Measurements from ENCODE around the gene NCKIPSD.

NCKIPSD gene

GRCh38 chr3:48696156-48696555 lies 10.4 kb upstream of the NCKIPSD start:
- DNase-seq, result no peak

- no peak for DNase-seq
Measured at GRCh38 chr3:48695393-48695753, 9.7 kb upstream of the NCKIPSD start.

- no peak for DNase-seq
Measured at GRCh38 chr3:48694610-48695392, 9.1 kb upstream of the NCKIPSD start.

- DNase-seq, result no peak
Measured at GRCh38 chr3:48693826-48694225, 8.1 kb upstream of the NCKIPSD start.

- DNase-seq, result no peak
Measured at GRCh38 chr3:48692551-48692950, 6.8 kb upstream of the NCKIPSD start.

GRCh38 chr3:48690846-48691458 lies 5.2 kb upstream of the NCKIPSD start:
- DNase-seq, result no peak

- DNase-seq, result no peak
Measured at GRCh38 chr3:48689384-48689783, 3.7 kb upstream of the NCKIPSD start.

- DNase-seq, result no peak
Measured at GRCh38 chr3:48688737-48689075, 3.0 kb upstream of the NCKIPSD start.

- no peak for DNase-seq
Measured at GRCh38 chr3:48688032-48688736, 2.5 kb upstream of the NCKIPSD start.

- DNase-seq, result no peak
Measured at GRCh38 chr3:48687220-48687678, 1.5 kb upstream of the NCKIPSD start.

GRCh38 chr3:48686538-48687219 lies 964 bp upstream of the NCKIPSD start:
- no peak for DNase-seq

- no peak for DNase-seq
Measured at GRCh38 chr3:48685293-48685602, 467 bp downstream of the NCKIPSD start.

- no peak for DNase-seq
Measured at GRCh38 chr3:48684480-48685143, 1.1 kb downstream of the NCKIPSD start.

GRCh38 chr3:48684054-48684349 lies 1.7 kb downstream of the NCKIPSD start:
- no peak for DNase-seq

GRCh38 chr3:48682786-48683185 lies 2.9 kb downstream of the NCKIPSD start:
- DNase-seq, result no peak

GRCh38 chr3:48681974-48682610 lies 3.6 kb downstream of the NCKIPSD start:
- no peak for DNase-seq

- DNase-seq, result no peak
Measured at GRCh38 chr3:48681541-48681880, 4.2 kb downstream of the NCKIPSD start.

GRCh38 chr3:48680811-48681540 lies 4.7 kb downstream of the NCKIPSD start:
- DNase-seq, result no peak

GRCh38 chr3:48679411-48680391 lies 6.0 kb downstream of the NCKIPSD start:
- DNase-seq, result no peak

GRCh38 chr3:48678566-48679380 lies 6.9 kb downstream of the NCKIPSD start:
- no peak for DNase-seq

Measured in stimulated activated CD4-positive, alpha-beta T cell treated with anti-CD3 and anti-CD28 coated beads, Interleukin-4, amount 100 ng/mL, for 24 hours (primary cell).